Mesendoderm (in vitro differentiated cells): ENCODE measurements around the gene PLD4.
A peak's percentile ranks its signal among the peaks of the same experiment; 100 is the strongest.

Source experiments
- DNase-seq: peaks from one replicate; pipeline ENCODE4 v3.0.0; 2013
- H2AK5ac ChIP-seq: 2 replicates; pipeline ENCODE4 v1.6.1; 2013; ENCODE audit warnings: low read length, inconsistent platforms
- H2BK120ac ChIP-seq: 2 replicates; pipeline ENCODE4 v1.6.1; 2013; ENCODE audit warnings: low read depth, mild to moderate bottlenecking, low read length, moderate library complexity, mixed read lengths
- H2BK15ac ChIP-seq: replicated peaks from 2 replicates; pipeline ENCODE4 v1.6.1; 2013; ENCODE audit warnings: low read depth, mild to moderate bottlenecking, moderate library complexity
- H2BK5ac ChIP-seq: 2 replicates; pipeline ENCODE4 v1.6.1; 2013; ENCODE audit warnings: low read length, inconsistent platforms
- H3K18ac ChIP-seq: 2 replicates; pipeline ENCODE4 v1.6.1; 2013; ENCODE audit warnings: mild to moderate bottlenecking, low read length, mixed read lengths
- H3K23ac ChIP-seq: one replicate; pipeline ENCODE4 v1.6.1; 2013; ENCODE audit warnings: low read length
- H3K27ac ChIP-seq: 2 replicates; pipeline ENCODE4 v1.5.1; 2013; ENCODE audit warnings: low read depth, mild to moderate bottlenecking, inconsistent platforms, low read length, moderate library complexity
- H3K27me3 ChIP-seq: 2 replicates; pipeline ENCODE4 v1.6.1; 2013; ENCODE audit warnings: low read length, control low read depth, mild to moderate bottlenecking, inconsistent platforms; ENCODE audit not compliant: insufficient read depth, poor library complexity
- H3K36me3 ChIP-seq: 2 replicates; pipeline ENCODE4 v1.6.1; 2013; ENCODE audit warnings: low read length, inconsistent platforms; ENCODE audit not compliant: control insufficient read depth, insufficient read depth
- H3K4ac ChIP-seq: one replicate; pipeline ENCODE4 v1.6.1; 2013; ENCODE audit warnings: low read depth, mild to moderate bottlenecking, low read length, moderate library complexity
- H3K4me1 ChIP-seq: 2 replicates; pipeline ENCODE4 v1.6.1; 2013; ENCODE audit warnings: low read depth, low read length, inconsistent platforms; ENCODE audit not compliant: control insufficient read depth
- H3K4me2 ChIP-seq: 2 replicates; pipeline ENCODE4 v1.6.1; 2013; ENCODE audit warnings: low read length
- H3K4me3 ChIP-seq: 2 replicates; pipeline ENCODE4 v1.5.1; 2013; ENCODE audit warnings: mild to moderate bottlenecking, low read length
- H3K56ac ChIP-seq: one replicate; pipeline ENCODE4 v1.6.1; 2013; ENCODE audit warnings: low read length
- H3K79me1 ChIP-seq: 2 replicates; pipeline ENCODE4 v1.6.1; 2013; ENCODE audit warnings: low read length, inconsistent platforms
- H3K79me2 ChIP-seq: 2 replicates; pipeline ENCODE4 v1.6.1; 2013; ENCODE audit warnings: mild to moderate bottlenecking, low read length; ENCODE audit not compliant: control insufficient read depth, insufficient read depth
- H3K9ac ChIP-seq: 2 replicates; pipeline ENCODE4 v1.6.1; 2013; ENCODE audit warnings: low read length, inconsistent platforms
- H4K5ac ChIP-seq: one replicate; pipeline ENCODE4 v1.6.1; 2013; ENCODE audit warnings: low read length
- H4K8ac ChIP-seq: one replicate; pipeline ENCODE4 v1.6.1; 2013; ENCODE audit warnings: low read depth, mild to moderate bottlenecking, control low read depth, low read length, moderate library complexity
- WGBS: extraction: QIAGEN DNeasy Blood & Tissue Kit; methylation state at CpG from one replicate; pipeline ENCODE4 v1.1.7; 2013; ENCODE audit warnings: low lambda C conversion rate, missing lambda C conversion rate; ENCODE audit not compliant: insufficient coverage; ENCODE audit errors: extremely low coverage; 5-methylcytosine and 5-hydroxymethylcytosine counted together

PLD4 gene

DNA sequence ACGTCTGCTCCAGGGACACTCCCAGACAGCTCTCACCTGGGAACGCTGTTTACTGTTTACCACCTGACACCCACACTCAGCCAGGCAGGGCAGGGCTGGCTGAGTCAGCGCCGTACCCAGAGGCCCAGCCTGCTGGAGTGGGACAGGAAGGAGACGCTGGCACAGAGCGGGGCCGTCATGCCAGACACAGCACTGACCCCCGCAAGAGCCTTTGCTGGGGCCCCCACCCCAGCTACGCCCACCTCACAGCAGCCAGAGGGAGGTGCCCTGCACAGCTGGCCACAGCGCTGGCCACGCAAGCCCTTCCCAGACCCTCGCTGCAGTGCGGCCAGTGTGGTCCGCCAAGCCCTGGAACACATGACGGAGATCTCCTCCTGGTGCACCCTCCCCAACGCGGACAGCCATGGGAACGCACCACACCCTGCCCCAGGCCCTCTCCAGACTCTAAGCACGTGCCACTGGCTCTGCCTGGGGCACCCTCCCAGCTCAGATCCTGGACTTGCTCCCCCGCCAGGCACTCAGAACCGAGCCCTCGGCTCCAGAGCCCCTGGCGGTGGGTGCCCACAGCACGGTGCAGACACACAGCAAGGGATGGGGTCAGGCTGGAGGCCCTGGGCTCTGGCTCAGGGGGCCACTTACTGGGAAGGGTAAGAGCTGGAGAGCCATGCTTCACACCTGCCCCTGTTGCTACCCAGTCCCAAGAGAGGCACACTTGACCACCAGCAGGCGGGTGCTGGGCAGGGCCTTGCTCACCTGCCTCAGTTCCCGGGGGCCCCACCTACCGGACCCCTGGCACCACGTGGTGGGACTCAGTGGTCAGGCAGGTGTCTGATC lies 47.8 kb downstream of the PLD4 start:
- WGBS, result no CpG with 5 or more reads among the region's 28 CpGs
- no peaks in the 10 kb centered on the region for H3K4me1 ChIP-seq
- no peak overlapping the region for H3K4me3 ChIP-seq
- H2AK5ac ChIP-seq, result no peak overlapping the region
- no peak overlapping the region for H3K23ac ChIP-seq
- no peak overlapping the region for H2BK120ac ChIP-seq
- no peak for DNase-seq
- no peaks in the 10 kb centered on the region for H3K79me2 ChIP-seq
- no peak overlapping the region for H2BK5ac ChIP-seq
- H3K27ac ChIP-seq, result no peak overlapping the region
- H4K5ac ChIP-seq, result no peak overlapping the region
- no peak overlapping the region for H3K56ac ChIP-seq
- no peak overlapping the region for H3K18ac ChIP-seq
- H3K9ac ChIP-seq, result no peak overlapping the region
- no peaks in the 10 kb centered on the region for H3K36me3 ChIP-seq
- H3K4me2 ChIP-seq, result no peak overlapping the region
- H2BK15ac ChIP-seq, result no peak overlapping the region
- no peak overlapping the region for H4K8ac ChIP-seq
- no peaks in the 10 kb centered on the region for H3K79me1 ChIP-seq
- H3K27me3 ChIP-seq, result no peaks in the 10 kb centered on the region
- no peak overlapping the region for H3K4ac ChIP-seq

DNA sequence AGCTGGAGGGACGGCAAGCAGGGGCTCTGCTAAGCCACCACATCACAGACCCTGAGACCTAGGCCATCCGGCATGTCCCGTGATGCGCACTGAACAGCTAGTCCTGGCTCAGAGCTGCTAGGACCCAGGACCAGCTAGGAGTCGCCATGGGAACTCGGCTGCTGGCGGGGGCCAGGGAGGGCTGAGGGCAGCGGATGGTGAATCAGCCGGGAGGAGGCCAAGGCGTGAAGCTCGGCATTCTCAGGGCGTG lies 48.4 kb downstream of the PLD4 start:
- DNase-seq, result peak; percentile 90
- no peak overlapping the region for H3K4me2 ChIP-seq
- H3K27me3 ChIP-seq, result no peaks in the 10 kb centered on the region

DNA sequence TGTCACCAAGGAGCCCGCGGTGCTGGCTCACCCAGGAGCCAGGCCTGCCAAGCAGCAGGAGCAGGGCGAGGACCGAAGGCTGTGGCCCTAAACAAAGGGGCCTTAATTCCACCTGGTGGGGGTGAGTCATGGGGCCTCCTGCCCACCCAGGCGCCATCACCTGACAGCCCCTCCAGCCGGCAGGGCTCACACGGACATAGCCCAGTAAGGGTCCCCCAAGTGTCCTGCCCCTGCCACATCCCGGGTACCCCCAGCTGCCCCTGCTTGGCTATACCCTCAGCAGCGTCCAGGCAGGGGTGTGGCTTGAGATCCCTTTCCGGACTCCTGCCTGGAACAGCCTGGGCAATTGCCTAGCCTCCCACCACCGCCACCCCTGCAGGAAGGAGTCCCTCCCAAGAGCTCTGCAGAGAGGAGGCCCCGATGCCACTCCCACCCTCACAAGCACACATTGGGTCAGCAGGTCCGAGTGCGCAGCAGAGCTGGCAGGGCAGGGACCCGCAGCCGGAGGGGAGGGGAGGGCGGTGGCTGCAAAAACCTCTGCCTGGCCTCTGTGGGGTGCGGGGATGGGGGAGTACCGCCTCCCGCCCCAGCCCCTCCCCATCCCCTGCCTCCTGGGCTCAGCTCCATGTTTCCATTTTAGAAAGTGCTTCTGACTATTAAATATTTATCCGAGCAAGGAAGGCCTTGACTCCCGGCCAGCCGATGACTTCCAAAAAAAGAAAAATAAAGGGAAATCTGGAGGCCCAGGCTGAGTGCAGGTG lies 48.9 kb downstream of the PLD4 start:
- no peaks in the 10 kb centered on the region for H3K4me1 ChIP-seq
- H3K4me3 ChIP-seq, result no peak overlapping the region
- no peak overlapping the region for H3K4ac ChIP-seq
- no peak overlapping the region for H2BK15ac ChIP-seq
- no peak overlapping the region for H2AK5ac ChIP-seq
- no peak overlapping the region for H4K5ac ChIP-seq
- no peak overlapping the region for H3K9ac ChIP-seq
- H3K79me1 ChIP-seq, result no peaks in the 10 kb centered on the region
- no peak overlapping the region for H3K23ac ChIP-seq
- H3K27ac ChIP-seq, result no peak overlapping the region
- no peaks in the 10 kb centered on the region for H3K79me2 ChIP-seq
- H2BK5ac ChIP-seq, result no peak overlapping the region
- H3K27me3 ChIP-seq, result no peaks in the 10 kb centered on the region
- no peaks in the 10 kb centered on the region for H3K36me3 ChIP-seq
- no CpG with 5 or more reads among the region's 23 CpGs for WGBS
- peak; percentile 42 for DNase-seq
- no peak overlapping the region for H3K56ac ChIP-seq
- H2BK120ac ChIP-seq, result no peak overlapping the region
- H4K8ac ChIP-seq, result no peak overlapping the region
- H3K18ac ChIP-seq, result no peak overlapping the region
- H3K4me2 ChIP-seq, result no peak overlapping the region

More for the DNA sequence above, 48.4 kb downstream of the PLD4 start:
- no peaks in the 10 kb centered on the region for H3K79me2 ChIP-seq
- no peak overlapping the region for H3K4ac ChIP-seq
- no peaks in the 10 kb centered on the region for H3K36me3 ChIP-seq
- H3K27ac ChIP-seq, result no peak overlapping the region
- H4K8ac ChIP-seq, result no peak overlapping the region
- H2AK5ac ChIP-seq, result no peak overlapping the region
- no CpG with 5 or more reads among the region's 12 CpGs for WGBS
- H3K9ac ChIP-seq, result no peak overlapping the region
- H4K5ac ChIP-seq, result no peak overlapping the region
- no peak overlapping the region for H3K18ac ChIP-seq
- no peak overlapping the region for H3K23ac ChIP-seq
- no peak overlapping the region for H2BK5ac ChIP-seq
- no peak overlapping the region for H3K56ac ChIP-seq
- no peaks in the 10 kb centered on the region for H3K79me1 ChIP-seq
- no peaks in the 10 kb centered on the region for H3K4me1 ChIP-seq
- no peak overlapping the region for H2BK15ac ChIP-seq
- no peak overlapping the region for H3K4me3 ChIP-seq
- H2BK120ac ChIP-seq, result no peak overlapping the region

DNA sequence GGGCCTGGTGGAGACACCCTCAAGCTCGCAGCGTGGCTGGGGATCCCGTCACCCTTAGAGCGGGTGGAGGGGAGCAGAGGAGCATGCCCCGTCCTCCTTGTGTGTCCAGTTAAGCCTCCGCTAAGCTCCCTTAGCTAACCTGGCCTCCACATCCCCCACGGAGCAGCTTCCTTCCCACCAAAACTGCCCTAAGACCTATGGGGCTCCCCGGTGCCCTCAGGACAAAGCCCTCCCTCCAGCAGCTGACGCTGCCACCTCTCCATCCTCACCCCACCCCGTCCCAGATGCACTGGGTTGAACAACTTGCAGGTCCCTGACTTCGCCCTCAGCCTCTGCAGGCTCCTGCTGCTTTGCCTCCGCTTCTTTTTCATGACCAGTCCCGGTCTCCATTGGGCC lies 49.5 kb downstream of the PLD4 start:
- Histone ChIP-seq H3K79me2 (no peaks in the 10 kb centered on the region), H2BK120ac (no peak overlapping the region), H3K4me1 (no peaks in the 10 kb centered on the region), H3K4me3 (no peak overlapping the region), H4K8ac (no peak overlapping the region), H3K4me2 (no peak overlapping the region), H2BK5ac (no peak overlapping the region), H2BK15ac (no peak overlapping the region), H3K27me3 (no peaks in the 10 kb centered on the region), H3K9ac (no peak overlapping the region), H3K79me1 (no peaks in the 10 kb centered on the region), H3K4ac (no peak overlapping the region), H4K5ac (no peak overlapping the region), H3K23ac (no peak overlapping the region), H3K27ac (no peak overlapping the region), H3K56ac (no peak overlapping the region), H2AK5ac (no peak overlapping the region), H3K18ac (no peak overlapping the region), H3K36me3 (no peaks in the 10 kb centered on the region)
- DNase-seq, result no peak
- WGBS, result no CpG with 5 or more reads among the region's 13 CpGs

DNA sequence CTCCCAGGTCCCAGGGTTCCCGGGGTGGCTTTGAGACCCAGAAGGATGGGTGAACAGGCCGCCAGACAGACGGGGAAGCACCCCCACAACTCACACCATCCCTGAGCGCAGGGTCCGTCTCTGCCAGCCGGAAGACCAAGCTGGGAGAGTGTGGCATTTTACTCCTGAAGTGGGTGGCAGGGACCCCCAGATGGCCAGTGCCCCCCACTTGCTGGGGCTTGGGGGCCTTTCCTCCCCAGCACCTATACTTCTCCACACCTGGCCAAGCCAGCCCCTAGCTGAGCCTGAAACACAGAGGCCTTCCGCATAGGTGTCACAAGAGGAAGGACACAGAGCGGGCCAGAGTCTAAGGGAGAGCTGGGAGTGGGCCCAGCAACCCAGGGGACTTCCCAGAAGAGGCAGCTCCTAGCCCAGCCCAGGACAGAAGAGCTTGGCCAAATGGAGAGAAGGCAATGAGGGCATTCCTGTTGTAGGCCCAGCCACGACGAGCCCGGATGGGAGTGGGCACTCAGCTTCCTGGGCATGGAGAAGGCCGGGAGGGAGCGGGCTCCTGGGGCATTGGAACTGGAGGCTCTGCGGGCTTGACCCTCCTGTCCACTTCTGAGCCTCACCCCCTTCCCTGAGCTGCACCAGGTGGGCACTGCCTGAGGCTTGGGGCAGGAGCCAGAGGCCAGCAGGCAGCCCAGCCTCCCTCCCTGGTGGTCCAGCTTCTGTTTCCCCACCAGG lies 50.1 kb downstream of the PLD4 start:
- H3K18ac ChIP-seq, result no peak overlapping the region
- H3K79me2 ChIP-seq, result no peaks in the 10 kb centered on the region
- H3K4me2 ChIP-seq, result no peak overlapping the region
- no peak overlapping the region for H3K23ac ChIP-seq
- H3K4me3 ChIP-seq, result no peak overlapping the region
- no peaks in the 10 kb centered on the region for H3K79me1 ChIP-seq
- H3K4me1 ChIP-seq, result no peaks in the 10 kb centered on the region
- no peak overlapping the region for H2BK15ac ChIP-seq
- no peak overlapping the region for H2BK5ac ChIP-seq
- H3K9ac ChIP-seq, result no peak overlapping the region
- H2AK5ac ChIP-seq, result no peak overlapping the region
- H2BK120ac ChIP-seq, result no peak overlapping the region
- H4K5ac ChIP-seq, result no peak overlapping the region
- H3K56ac ChIP-seq, result no peak overlapping the region
- H3K27me3 ChIP-seq, result no peaks in the 10 kb centered on the region
- no peak overlapping the region for H4K8ac ChIP-seq
- no CpG with 5 or more reads among the region's 14 CpGs for WGBS
- no peak overlapping the region for H3K27ac ChIP-seq
- no peak overlapping the region for H3K4ac ChIP-seq
- H3K36me3 ChIP-seq, result no peaks in the 10 kb centered on the region
- no peak for DNase-seq
